ENCODE data around the gene ACSS3. TPM values are rescaled to one million over a fixed set of nuclear protein-coding genes. Genes with fewer than 3 reads are reported as not detected.

ACSS3 gene
- total RNA-seq, 1 experiment from 2014 or later: 19.3 TPM

GRCh38 chr12:81083906-81084513, 6.1 kb downstream of the ACSS3 start:
- peak overlapping the region; percentile 69 for H2BK120ac ChIP-seq (ENCODE audit: low read depth, low read length, poor library complexity, severe bottlenecking)

More at GRCh38 chr12:81083906-81084513, 6.1 kb downstream of the ACSS3 start:
- H3K4me1 Mint-ChIP-seq: peaks cover 68 to 72% of the 10 kb centered on the region in 2 experiments
- no peaks in the 10 kb centered on the region for H3K27me3 Mint-ChIP-seq (ENCODE audit: low read depth)
- Histone ChIP-seq H2BK12ac (ENCODE audit: insufficient read length, low read depth, low read length) (no peak overlapping the region), H2BK20ac (ENCODE audit: low read depth, low read length, poor library complexity, severe bottlenecking) (no peak overlapping the region), H3T11ph (ENCODE audit: low read length) (no peak overlapping the region), H3K9me3 (ENCODE audit: control insufficient read depth, low read depth, low read length) (no peaks in the 10 kb centered on the region), H3K23me2 (ENCODE audit: insufficient read length, low read depth, low read length, poor library complexity, severe bottlenecking) (peaks cover 4% of the 10 kb centered on the region), H3K14ac (ENCODE audit: insufficient read depth, low read length) (no peak overlapping the region), H4K91ac (ENCODE audit: insufficient read length, low read depth, low read length) (no peak overlapping the region), H3K79me1 (ENCODE audit: insufficient read depth, low read depth, low read length, poor library complexity, severe bottlenecking) (no peaks in the 10 kb centered on the region), H2AK5ac (ENCODE audit: insufficient read length, low read length) (no peak overlapping the region), H2BK5ac (ENCODE audit: insufficient read length, low read length) (no peak overlapping the region), H4K20me1 (ENCODE audit: control insufficient read depth, insufficient read depth, insufficient read length) (no peaks in the 10 kb centered on the region), H3K27me3 (ENCODE audit: insufficient read depth, low read length) (no peaks in the 10 kb centered on the region), H3K56ac (ENCODE audit: insufficient read length, low read depth, low read length) (no peak overlapping the region), H3K4me1 (ENCODE audit: insufficient read depth, low read length) (peaks cover 5% of the 10 kb centered on the region; the same call in 1 of the 2 replicates), H3K4ac (ENCODE audit: low read depth, low read length) (no peak overlapping the region), H3K9ac (ENCODE audit: extremely low read depth, insufficient read length, low read length) (no peak overlapping the region), H4K8ac (replicated peaks; ENCODE audit: insufficient read length, low read depth, low read length) (no peak overlapping the region), H3K27ac (ENCODE audit: insufficient read length, low read depth, low read length) (no peak overlapping the region), H3K23ac (ENCODE audit: insufficient read length, low read depth, low read length) (no peak overlapping the region), H3K4me2 (ENCODE audit: insufficient read depth, insufficient read length, low read length) (no peak overlapping the region), H3K79me2 (ENCODE audit: insufficient read depth, low read length) (peaks cover 3% of the 10 kb centered on the region; the same call in 1 of the 2 replicates), H2BK15ac (ENCODE audit: low read depth, low read length) (no peak overlapping the region), H2AFZ (ENCODE audit: low read length) (no peak overlapping the region), H3K18ac (ENCODE audit: insufficient read length, low read depth, low read length) (no peak overlapping the region), H4K5ac (ENCODE audit: insufficient read length, low read depth, low read length) (no peak overlapping the region)
- no peak for DNase-seq
- no peaks in the 10 kb centered on the region for H3K36me3 Mint-ChIP-seq (ENCODE audit: insufficient read depth in 1 of 3, low read depth in 3 of 3)
- H3K4me3 Mint-ChIP-seq: peak overlapping the region in 1 of 2 experiments; percentile 33; a peak in 1 of 5 replicates
- WGBS (ENCODE audit: extremely low coverage, insufficient read length, low lambda C conversion rate): no CpG with 5 or more reads among the region's 7 CpGs
- H3K27ac Mint-ChIP-seq: peak overlapping the region; percentile 1 to 59 (median 9); a peak in 5 of 7 replicates
- TF ChIP-seq CTCF (conservative IDR thresholded peaks at IDR 0.05): no peak
- no peaks in the 10 kb centered on the region for H3K9me3 Mint-ChIP-seq

Data from H9 (cell line).